Measurements from ENCODE around the gene SERPINA5.

SERPINA5 gene, protein sequence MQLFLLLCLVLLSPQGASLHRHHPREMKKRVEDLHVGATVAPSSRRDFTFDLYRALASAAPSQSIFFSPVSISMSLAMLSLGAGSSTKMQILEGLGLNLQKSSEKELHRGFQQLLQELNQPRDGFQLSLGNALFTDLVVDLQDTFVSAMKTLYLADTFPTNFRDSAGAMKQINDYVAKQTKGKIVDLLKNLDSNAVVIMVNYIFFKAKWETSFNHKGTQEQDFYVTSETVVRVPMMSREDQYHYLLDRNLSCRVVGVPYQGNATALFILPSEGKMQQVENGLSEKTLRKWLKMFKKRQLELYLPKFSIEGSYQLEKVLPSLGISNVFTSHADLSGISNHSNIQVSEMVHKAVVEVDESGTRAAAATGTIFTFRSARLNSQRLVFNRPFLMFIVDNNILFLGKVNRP

DNA sequence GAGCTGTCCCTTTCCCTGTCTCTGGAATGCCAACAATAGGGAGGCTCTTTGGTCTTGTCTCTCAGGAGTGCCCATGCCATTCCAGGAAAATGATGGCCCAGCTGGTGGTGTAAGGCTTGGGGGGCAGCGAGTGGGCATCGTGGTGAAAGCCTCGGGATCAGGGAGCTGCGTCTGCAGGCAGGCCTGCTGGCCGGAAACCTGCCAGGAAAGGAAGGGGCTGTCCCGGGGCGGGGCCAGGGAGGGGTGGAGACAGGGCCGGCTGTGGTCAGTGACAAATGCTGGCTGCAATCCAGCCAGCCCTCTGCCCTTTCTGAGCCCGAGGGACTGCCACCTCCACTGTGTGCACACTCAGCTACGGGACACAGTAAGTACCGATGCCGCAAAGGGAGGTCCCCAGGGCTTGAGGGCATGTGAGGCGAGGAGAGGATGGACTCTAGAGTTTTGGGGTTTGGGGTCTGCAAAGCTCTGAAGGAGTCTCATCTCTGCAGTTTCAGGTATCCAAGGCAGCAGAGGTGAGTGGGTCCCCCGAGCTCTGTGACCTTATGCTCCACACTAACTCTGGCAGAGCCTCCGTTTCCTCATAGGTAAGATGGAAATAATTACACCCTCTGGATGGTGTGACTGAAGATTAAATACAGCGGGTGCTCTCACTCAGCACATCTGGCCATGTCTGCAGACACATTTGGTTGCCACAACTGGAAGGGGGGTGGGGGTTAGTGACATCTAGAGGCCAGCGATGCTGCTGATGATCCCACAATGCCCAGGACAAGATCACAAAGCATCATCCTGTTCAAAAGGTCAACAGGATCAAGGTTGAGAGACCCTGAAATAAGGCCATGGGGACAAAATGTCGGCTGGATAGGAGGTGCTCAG, at the start of gene SERPINA5:
Gene SERPINA5 (plus strand): TSS at position 300 of the 873 bp plus-strand sequence. CDS start 5,937 bp downstream, outside the sequence.
- peak; percentile 23 for DNase-seq

DNA sequence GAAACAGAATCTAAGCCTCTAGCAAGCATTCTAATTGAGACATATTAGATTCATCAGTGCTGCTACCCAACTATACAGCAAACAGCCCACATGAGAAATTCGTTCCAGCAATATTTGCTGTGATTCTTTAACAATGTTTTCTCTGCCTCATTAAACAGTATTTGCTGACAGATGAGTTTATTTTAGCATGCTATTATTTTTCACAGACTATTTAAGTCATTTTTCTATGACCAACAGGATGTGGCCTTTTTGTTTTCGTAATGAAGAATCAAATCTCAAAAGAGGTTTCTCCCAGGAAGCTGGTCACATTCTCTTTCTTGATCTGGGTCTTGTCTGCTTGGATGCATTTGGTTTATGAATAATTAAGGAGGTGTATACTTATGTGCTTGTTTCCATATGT, 48.8 kb upstream of the SERPINA5 start:
- no peak for DNase-seq

DNA sequence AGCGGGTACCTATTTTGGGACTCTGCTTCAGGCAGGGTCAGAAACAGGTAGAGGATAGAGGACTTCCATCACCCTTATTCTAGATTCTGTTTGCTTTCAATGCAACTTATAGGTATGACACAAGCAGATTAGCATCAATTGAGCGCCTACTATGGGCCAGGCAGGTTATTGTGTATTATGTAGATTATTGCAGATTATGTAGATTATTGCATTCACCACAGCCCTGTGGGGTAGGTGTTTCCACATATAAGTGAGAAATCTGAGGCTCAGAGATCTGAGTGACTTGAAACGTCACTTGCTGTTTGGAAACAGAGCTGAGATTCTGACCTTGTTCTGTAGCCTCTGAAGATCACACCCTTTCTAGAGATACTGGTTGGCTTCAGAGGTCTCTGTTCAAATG, 45.7 kb upstream of the SERPINA5 start:
- DNase-seq: no peak

DNA sequence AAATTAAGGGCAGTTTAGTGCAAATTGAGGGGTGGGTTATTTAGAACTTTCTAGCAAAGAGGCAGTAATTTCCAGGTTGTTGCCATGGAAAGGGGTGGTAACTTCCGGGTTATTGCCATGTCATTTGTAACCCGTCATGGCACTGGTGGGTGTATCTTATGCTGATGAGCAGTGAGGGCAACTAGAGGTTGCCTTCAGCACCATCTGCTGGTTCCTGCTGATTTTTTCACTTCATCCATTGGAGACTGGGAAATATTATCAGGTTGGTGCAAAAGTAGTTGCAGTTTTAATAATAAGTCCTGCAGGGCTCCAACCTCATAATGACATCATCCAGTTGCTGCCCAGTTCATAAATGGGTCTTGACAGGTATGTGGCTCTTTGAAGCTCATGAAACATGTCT, 44.4 kb upstream of the SERPINA5 start:
- DNase-seq: no peak

DNA sequence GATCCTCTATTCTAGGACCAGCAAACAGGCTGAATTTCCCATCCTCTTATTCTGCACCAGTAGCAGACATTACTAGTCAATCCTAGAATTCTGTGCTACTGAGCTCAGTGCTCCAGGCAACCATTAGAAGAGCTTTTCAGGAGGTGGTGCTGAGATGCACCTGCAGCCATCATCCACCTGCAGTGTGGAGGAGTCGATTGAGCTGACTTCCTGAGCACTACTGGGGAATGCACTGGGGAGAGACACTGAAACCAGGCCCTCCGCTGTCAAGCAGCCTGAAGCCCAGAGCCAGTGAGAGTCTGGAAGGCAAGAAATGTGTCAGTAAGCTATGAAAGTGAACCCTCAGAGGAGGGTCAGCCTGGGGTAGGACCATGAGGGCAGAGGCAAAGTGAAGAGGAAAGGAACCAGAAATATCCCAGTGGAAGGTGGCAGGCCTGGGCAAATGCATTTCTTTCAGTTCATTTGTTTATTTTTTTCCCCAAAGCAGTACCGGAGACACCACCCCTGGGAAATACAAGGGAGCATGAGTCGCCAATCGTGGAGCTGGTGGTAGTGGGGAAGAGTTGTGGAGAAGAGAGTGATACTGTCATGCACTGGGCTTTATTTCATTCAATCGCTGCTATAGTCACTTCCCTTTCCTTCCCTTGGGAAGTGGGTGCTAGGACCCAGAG, 43.0 kb upstream of the SERPINA5 start:
- DNase-seq: no peak

DNA sequence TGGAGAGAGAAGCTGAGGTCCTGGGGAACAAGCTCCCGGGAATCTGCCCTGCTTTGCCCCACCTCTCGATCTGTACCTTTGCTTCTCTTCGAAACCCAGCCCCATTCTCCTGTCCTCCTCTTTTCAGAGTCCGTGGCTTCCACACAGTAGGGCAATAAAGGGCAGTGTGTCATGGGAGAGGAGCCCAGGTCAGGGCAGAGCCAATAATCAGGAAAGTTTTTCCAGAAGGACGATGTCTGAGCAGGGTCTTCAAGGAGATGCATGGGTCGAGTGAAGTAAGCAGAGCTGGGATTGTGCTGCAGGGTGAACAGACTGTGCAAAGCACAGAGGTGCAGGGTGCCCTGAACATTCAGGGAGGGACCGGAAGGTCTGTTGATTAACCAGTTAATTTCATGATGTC, 42.0 kb upstream of the SERPINA5 start:
- no peak for DNase-seq

DNA sequence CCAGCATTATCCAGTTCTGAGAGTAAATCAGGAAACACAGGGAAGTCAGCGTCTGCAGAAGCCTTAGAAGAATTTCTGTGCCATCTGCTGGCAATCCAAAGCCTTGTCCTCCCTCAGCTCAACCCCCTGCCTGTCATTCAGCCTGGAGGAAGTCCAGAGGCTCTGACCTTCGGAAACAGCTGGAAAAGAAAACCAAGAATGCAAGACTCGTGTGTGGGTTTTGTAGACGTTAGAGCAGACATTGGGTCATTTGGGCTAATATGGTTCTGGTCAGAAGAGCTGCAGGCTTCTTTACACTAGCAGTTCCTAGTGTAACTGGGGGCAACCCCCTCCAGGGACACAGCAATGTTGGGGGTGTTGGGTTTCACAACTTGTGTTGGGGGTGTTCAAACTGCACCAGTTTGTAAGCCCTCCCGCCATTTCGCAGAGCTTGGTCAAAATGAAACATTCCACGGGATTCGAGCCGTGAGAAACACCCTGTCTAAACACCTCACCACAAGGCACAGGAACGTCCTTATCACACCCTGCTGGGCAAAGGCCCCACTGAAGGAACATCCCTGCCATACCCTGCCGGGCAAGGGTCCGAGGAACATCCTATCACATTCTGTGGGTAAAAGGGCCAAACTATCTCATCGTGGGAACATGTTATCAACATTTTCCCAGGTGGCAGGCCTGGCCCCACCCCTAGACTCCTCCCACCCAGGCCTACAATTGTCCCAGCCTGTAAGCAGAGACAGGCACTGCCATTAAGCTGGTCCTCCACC, 41.0 kb upstream of the SERPINA5 start:
- DNase-seq: no peak

DNA sequence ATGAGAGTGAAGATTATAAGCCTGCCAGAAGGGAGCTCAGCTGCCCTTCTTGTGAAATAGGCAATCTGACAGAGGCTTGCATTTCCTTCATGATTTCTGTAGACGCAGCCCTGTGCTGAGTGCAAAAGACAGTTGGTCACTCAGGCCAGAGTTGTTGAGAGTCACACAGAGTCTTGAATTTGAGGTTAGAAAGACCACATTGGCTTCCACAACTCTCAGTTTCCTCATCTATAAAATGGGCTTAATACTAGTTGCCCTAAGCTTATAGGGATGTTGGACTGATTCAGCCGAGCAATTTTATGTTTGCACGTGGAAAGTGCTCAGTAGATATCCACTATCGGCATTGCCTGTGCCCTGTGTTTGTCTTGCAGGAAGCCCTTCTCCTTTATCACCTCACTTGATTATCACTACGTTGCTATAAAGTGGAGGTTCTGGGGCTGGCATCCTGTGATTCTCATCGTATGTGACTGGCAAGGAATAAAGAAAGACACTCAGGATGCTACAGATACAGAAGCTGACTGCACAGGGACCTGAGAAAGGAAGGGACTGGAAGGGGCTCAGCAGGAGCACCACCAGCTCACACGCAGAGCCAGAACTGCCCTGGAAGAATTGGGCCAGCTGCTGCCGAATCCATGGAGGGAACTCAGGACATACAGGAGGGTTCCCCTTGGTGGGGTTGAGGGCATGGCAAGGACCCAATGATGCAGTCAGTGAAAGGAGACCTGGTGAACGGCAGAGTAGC, 39.8 kb upstream of the SERPINA5 start:
- no peak for DNase-seq

DNA sequence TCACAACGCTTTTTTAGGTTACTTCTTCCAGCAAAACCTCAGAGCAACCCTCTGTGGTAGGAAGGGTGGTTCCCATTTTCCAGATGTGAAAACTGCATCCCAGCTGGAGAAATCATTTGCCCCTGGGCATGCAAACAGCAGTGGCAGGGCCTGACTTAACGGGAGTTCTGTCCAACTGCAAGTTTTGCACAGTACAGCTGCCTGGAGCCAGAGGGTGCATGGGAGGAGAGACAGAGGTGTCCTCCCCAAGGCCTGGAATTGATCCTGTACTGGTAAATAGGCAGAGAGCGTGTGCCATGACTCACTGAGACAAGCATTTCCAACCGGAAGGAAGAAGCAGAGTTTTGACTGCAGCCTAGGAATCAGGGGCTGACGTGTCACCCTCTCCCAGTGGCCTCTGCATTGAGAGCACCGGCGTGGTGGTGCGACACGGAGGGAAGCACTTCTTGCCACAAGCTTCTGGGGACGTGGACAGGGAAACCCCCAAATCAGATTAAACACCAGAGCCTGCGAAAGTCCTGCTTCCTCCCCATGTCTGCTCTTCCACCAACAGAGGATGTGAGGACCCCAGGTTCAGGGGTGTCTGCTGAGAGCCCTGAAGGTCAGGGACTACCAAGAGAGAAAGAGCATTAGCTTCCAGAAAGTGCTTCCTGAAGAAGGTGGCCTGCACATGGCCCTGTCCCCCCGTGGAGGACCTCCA, 39.0 kb upstream of the SERPINA5 start:
- DNase-seq: no peak

DNA sequence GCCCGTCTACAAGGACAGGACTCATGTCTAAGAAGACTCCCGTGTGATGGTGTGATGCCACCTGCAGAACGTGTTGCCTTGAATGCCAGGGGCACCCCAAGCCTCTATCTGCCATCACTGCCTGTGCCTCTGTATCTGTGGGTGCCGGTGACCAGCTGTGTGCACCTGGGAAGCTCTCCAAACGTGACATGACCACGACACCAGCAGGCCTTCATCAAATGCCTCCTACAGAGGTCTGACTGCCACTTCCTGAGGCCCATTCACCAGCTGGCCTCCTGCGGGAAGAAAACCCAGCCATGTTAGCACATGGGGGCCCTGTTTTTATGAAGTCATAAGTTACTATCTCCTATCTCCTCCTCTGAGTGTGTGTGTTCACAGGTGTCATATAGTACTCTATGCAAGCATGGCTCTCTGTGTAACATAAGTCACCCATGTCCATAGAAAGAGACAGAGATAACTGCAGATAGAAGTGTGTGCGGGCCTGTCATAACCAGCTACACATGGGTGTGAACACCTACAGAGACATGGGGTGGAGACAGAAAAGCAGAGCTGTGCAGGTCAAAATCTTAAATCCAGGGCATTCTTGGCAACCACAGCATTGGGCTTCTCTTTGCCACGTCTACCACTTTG, 38.3 kb upstream of the SERPINA5 start:
- no peak for DNase-seq

DNA sequence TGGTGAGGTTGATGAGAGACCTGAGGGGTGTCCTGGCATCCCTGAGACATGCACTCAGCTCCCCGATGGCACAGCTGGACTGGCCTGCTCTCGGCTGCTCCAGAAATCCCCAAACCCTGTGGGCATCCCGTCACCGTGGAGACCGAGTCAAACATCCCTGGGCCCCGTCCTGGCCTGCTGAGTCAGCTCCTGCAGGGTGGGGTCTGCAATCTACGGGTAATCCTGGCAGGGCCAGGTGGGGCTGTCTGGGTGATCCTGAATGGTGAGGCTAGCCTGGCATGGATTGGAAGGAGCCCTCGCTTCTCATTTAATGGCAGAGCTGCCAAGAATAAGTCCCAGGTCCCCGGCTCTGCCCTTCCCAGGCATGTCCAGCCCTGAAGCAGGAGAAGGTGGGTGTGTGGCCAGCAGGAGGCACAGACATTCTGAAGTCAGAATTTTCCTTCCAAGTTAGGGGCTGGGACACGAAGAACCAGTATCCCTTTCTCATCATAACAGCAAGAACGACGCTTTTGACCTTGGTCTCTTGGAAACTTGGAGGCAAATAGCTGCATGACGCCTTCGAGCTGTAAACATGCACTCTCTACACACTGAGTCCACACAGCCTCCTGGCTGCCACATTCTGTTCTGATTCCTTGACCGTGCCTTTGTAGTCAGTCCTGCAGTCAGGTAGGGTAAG, 37.6 kb upstream of the SERPINA5 start:
- DNase-seq: no peak

DNA sequence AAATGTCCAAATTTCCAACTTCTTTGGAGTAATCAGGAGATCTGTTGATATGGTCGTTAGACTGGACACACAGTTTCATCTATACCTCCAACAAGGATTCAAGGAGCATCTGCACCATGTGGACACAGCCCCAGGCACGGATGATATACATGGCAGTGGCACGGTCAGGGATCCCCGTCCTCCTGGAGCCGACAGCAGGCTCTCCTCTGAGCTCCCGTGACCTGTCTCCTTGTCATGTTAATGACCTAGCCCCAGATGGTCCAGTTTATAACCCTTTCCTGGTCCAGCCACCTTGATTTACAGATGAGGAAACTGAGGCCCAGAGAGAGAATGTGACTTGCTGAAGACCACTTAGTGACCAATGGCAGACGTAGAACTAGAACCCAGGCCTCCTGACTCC, 36.5 kb upstream of the SERPINA5 start:
- no peak for DNase-seq

DNA sequence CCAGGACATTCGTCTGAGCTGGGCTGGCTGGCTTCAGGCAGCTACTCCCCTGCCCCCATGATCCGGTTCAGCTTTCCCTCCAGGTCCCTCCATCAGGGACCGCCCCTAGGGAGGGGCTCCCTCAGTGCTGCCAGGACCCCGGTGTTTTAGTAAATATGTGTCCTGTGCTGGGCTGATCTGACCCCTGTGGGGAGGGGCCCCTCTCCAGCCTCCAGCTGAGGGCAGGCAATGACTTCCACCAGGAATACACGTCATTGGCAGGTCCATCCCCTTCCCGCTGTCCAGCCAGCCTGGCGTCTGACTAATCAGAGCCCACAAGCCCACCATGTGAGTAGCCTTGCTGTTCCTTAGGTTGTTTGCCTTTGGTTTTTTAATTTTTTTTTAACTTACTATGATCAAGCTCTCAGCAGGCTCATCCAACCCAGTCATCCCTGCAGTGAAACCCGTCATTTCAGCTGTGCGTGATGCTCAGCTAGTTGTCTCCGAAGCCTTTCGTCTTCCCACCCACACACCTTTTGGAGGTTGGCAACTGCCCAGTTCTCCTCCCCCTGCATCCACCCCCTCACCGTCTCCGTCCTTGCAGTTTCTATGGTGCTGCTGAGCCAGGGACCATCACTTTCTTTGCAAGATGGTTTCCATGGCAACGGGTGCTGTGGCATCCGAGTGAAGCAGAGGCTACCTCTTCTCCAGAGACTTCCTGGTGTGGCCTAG, 35.9 kb upstream of the SERPINA5 start:
- DNase-seq: no peak

DNA sequence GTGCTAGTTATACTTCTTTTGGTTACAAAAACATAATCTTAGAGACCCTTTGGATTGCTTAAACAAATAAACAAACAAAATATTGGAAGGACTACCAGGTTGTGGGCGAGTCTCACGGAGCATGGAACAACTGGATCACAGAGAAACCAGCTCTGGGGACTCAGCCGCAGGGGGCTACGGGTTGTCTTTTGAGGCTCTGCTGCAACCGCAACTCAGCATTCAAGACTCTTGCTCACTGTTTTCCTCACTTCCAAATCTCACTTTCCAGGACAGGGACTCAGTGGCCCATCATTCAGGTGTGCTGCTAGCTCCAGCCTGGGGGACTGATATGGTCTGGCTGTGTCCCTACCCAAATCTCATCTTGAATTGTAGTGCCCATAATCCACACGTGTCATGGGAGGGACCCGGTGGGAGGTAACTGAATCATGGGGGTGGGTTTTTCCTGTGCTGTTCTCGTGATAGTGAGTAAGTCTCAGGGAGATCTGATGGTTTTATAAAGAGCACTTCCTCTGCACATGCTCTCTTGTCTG, 34.0 kb upstream of the SERPINA5 start:
- no peak for DNase-seq

DNA sequence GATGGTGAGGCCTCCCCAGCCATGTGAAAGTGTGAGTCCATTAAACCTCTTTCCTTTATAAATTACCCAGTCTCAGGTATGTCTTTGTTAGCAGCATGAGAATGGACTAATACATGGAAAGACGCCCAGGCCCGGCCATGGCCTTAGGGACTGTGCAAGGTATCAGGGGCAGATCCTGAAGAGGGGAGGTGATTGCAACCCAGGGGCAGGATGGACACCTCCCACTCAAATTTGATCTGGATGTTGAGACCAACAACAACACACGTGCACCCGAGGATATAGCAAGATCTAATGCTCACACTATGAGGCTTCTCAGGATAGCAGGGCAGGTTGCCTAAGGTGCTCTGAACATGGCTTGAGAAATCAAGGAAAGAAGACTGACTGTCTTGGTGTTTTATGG, 33.5 kb upstream of the SERPINA5 start:
- DNase-seq: no peak

DNA sequence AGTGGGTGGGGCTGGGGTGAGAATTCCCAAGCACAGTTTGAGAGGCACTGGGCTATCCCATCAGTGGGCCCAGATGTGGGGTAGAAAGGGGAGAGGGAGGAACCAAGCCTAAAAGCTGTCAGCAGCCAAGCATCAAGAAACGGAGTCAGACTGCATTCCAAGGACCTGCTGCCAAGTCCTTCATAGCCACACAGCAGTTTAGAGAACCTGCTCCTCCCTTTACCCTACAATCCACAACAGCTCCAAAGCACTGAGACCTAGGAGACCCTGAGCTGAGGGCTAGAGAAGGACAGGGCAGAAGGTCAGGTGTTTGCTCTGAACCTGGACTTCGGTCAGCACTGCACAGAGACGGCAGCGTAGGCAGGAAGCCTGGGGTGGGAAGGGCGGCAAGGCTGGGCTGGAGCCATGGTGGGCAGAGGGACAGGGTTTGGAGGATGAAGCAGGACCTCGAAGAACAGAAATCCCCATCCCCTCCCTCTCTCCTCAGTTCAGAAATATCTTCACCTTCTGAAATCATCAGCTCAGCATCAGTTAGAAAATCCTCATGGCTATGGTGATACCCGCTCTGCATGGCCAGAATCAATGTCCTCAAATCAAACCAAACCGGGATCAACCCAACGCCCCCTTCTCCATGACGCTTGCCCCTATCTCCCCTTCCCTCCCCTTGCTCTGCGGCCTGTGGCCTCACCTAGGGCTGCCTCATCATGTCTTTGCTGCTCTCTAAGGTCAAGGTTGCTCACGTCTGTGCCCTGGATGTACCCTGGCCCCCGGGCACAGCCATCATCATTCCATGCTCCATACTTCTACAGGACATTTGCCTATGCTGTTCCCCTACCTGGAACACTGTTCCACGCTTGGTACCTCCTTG, 32.9 kb upstream of the SERPINA5 start:
- DNase-seq: no peak

DNA sequence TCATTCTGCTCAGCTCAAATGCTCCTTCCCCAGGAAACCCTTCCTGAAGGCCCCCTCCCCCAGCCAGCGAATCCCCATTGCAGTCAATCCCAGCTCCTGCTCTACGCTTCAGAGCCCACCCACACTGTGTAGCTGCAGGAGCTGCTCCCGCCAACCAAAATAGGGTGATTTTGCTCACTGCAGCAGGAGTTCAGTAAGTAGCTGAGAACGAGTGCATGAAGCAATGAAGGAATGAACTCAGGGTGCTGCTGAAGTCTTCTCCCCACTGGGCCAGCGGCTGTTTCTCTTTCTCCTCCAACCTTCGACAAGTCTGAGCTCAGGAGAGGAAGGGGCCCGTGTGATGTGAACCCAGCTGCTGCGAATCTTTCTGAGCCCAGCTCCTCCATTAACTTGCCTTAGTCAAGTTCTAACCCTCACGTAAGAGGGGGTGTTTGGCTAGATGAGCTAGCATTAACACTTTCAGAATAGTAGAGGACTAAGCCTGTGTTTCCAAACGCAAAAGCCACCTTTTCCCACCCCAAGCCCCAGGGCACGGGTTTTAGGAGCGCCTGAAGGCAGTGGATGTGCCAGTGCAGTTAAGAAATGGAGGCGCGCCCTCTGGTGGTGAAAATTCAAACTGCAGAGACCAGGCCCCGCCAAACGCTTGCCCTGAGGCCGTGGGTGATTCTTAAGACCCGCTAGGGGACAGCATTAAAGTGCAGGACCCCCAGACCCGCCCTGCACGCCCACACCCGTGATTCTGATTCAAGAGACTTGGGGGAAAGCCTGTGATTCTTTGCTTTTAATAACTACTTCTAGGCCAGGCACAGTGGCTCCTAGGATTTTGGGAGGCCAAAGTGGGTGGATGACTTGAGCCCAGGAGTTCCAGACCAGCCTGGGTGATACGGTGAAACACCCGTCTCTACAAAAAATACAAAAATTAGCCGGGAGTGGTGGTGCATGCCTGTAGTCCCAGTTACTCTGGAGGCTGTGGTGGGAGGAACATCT, 31.9 kb upstream of the SERPINA5 start:
- DNase-seq: peak; percentile 89
